HG02588 (cell line): ENCODE measurements around the gene AP3M1.
"Not testable (repeated sequence)": the region's sequence is repeated elsewhere in the genome, so short reads cannot be mapped to it uniquely, and the experiment has no call there.

Experiments
- ATAC-seq: cut with Tn5 transposase; IDR thresholded peaks from one replicate; pipeline ENCODE4 v1.9.1; 2021; ENCODE audit warnings: mild to moderate bottlenecking, moderate library complexity; ENCODE audit not compliant: unreplicated experiment

AP3M1 gene, protein sequence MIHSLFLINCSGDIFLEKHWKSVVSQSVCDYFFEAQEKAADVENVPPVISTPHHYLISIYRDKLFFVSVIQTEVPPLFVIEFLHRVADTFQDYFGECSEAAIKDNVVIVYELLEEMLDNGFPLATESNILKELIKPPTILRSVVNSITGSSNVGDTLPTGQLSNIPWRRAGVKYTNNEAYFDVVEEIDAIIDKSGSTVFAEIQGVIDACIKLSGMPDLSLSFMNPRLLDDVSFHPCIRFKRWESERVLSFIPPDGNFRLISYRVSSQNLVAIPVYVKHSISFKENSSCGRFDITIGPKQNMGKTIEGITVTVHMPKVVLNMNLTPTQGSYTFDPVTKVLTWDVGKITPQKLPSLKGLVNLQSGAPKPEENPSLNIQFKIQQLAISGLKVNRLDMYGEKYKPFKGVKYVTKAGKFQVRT

DNA sequence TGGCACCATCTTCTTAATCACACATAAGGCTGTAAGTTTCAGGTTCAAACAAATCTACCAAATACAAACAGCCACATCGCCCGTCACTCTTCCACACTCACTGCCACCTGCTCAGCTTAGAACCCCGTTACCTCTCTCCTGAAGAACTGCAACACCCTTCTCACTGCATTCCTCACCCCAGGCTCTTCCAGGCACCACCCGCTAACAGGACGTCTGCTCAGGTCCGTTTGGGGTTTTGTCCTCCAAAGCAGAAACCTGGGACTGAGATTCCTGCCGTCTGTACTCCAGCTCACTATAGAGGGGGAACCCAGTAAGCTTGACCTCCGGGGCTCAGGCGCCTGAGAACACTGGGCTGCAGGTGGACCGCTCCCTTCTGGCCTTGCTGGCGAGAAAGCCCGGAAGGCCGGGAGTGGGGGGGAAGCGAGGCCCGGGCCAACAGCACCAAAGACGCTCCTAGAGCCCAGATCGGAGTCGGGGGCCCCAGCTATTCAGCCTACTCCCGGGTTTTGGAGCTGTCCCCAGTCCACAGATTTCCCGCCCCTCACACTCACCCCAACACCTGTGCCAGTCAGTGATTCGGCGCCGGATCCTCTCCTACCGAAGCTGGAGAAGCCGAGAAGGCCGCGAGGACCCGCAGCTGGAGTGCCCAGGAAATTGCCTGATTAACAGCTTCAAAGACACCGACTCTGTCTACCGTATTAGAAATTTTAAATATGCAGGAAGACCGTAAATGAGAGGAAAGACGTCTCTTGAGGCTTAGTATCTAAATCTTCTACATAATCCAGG is at the start of gene AP3M1:
AP3M1 (minus strand) TSS at position 625 of the 786 bp plus-strand sequence. CDS start 12,449 bp downstream, outside the sequence.
- peak; percentile 40 for ATAC-seq

DNA sequence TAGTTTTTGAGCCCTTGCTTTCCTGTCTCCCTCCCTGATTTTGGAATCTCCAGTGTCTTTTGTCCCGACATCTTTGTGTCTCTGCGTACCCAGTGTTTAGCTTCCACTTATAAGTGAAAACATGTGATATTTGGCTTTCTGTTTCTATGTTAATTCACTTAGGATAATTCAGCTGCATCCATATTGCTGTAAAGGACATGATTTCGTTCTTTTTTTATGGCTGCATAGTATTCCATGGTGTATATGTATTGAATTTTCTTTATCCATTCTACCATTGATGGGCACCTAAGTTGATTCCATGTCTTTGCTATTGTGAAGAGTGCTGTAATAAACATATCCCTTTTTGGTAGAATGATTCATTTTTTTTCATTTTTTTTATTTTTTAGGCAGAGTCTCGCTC is 48.7 kb upstream of the AP3M1 start:
- no peak for ATAC-seq

DNA sequence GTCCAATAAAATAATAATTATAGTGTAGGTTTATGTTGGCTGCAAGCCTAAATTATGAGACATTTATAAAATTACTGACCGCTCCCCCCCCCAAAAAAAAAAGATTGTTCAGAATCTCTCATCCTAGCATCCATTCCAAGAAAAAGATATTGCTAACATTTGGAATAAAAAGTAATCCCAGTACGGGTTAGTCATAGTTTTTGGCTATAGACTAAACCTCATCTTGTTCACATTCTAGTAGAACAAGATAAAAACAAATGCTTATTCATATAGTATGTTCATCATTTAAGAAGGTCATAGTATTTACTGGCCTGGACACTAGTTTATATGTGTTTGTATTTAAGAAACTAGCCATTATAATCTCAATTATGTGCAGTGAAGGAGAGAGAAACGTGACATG is 44.4 kb upstream of the AP3M1 start:
- no peak for ATAC-seq

DNA sequence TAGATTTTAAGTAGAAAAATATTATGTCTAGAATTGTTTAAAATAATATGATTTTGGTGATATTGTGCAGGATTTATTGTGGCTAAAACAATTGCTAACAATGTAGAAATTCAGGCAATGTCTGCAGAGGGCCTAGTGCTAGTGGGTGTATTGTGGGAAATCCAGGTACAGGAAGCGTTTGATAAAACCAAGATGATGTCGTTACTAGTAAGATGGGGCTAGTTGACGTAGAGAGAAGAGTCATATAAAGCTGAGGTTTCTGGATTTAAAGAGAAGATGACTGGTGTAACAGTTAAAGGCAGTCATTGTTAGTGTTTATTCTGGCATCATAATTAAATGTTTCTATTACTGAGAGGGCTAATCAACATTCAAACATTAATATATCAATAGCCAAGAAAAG is 43.9 kb upstream of the AP3M1 start:
- no peak for ATAC-seq

DNA sequence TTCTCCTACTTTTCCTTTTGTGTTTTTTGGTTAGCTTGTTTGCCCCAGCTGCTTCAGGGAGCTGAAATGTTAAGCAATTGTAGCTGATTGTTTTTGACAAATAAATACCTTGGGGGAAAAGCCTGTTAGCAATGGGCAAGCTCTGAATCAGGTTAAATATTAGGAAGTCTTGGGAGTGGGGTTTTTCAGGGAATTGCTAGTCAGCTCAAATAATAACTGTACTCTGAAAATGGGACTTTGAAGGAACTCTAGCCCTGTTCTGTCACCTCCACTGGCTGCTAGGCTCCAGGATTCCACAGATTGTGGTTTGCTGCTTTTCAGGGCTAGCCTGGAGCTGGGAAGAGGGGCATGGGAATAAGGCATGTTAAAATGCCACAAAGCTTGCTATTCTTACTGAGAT is 39.9 kb upstream of the AP3M1 start:
- no peak for ATAC-seq

DNA sequence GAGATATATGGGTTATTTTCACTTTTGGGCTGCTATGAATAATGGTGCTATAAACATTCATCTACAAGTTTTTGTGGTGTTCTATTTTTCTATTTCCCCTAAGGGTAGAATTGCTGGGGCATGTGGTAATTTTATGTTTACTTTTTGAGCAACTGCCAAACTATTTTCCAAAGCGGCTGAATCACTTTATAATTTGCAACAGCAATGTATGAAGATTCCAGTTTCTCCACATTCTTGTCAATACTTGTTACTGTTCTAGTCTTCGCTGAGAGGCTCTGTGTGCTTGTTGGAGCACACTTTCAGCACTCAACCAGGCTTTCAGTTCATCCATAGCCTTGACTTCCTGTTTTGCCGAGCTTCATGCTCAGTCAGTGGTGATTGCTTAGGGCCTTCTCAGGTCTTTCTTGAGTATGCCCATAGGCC is 39.4 kb upstream of the AP3M1 start:
- peak; percentile 59 for ATAC-seq

DNA sequence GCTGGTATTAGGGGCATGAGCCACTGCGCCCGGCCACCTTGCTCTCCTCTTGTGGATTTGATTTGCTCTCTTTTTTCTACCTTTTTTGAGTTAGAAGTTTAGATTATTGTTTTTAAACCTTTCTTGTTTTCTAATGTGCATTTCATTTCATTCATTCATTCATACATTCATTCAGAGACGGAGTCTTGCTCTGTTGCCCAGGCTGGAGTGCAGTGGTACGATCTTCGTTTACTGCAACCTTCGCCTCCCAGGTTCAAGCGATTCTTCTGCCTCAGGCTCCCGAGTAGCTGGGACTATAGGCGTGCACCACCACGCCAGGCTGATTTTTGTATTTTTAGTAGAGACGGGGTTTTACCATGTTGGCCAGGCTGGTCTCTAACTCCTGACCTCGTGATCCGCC is 38.0 kb upstream of the AP3M1 start:
- not testable (repeated sequence) for ATAC-seq

DNA sequence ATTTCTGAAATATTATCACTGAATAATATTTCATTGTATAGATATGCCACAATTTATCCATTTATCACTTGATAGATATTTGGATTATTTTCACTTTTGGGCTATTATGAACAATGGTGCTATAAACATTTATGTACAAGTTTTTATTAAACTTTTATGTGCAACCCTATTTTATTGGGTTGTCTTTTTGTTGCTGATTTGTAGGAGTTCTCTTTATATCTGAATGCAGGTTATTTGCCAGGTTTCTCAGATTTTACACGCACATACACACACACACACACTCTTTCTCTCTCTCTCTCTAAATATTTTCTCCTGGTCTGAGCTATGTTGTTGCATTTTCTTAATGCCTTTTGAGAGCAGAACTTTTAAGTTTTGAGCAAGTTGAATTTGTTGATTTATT is 36.6 kb upstream of the AP3M1 start:
- ATAC-seq: no peak

DNA sequence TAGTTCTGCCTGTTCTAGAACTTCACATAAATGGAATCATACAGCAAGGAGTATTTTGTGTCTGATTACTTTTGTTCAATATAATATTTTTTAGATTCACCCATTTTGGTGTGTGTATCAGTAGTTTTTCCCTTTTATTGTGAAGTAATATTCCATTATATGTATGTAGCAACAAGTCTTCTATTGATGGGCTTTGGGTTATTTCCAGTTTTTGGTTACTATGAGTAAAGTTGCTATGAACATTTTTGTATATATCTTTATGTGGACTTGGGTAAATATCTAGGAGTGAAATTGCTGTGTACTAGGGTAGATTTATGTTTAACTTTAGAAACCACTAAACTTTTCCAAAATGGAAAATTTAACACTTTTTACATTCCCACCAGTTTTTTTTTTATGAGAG is 36.0 kb upstream of the AP3M1 start:
- no peak for ATAC-seq

DNA sequence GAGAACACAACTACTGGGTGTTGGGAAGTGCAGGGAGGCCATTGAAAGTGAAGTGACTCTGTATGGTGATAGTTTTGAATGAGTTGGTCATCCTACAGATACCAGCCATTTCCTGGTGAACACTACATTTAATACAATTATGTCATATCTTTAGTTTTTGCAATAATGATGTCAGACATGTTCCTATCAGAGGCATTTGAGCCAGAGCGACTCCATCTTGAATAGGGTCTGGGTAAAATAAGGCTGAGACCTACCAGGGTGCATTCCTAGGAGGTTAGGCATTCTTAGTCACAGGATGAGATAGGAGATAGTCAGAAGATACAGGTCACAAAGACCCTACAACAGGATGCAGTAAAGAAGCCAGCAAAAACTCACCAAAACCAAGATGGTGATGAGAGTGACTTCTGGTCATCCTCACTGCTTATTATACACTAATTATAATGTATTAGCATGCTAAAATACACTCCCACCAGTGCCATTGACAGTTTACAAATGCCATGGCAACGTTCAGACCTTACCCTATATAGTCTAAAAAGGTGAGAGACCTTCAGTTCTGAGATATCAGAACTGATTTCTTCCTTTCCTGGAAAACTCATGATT is 28.6 kb upstream of the AP3M1 start:
- no peak for ATAC-seq

DNA sequence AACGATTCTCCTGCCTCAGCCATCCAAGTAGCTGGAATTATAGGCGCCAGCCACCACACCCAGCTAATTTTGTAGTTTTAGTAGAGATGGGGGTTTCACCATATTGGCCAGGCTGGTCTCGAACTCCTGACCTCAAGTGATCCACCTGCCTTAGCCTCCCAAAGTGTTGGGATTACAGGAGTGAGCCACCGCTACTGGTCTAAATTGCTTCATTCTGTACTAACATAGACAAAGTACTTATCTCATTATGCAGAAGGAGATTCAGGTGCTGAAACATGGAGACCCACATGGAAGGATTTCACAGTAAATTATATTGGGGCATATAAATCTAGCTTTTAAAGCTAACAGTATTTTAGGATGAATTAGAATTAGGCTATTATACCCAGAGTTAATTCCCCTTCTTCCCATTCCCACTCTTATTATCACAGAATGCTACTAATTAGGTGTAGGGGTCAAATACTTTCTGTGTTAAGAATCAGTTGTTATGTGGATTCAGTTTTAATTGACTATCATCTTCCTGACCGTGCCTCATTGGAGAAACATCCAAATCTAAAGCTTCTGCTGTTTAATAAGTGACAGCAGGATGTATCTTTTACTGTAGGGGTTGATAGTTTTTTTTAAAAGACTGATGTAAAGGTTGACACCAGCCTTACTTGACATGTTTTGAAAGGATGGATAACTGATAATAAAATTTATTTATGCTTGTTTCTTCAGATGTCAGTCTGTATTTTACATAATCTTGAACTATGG is 27.6 kb upstream of the AP3M1 start:
- no peak for ATAC-seq

DNA sequence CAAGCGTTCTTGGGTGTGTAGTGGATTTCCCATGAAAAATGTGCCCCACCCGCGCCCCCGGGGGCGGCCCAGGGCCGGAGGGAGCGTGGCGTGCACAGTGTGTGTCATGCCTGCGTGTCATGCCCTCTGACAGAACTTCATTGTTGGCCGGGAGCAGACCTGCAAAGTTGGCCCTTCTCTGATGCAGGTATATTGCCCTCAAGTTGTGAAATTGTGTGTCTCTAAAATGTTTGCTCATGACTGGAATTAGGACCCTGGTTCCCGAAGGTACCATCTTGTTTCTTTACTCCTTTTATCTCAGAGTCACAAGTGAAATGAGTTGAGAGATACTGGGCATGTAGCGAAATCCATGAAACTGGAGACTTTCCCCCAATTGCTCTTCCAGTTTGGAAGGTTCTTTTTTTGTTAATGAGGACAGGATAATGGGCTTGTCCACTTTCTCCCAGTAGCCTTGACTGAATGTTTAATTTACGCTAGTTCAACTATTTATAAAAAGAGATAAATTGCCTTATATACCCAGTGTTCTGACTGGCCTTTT is 26.6 kb upstream of the AP3M1 start:
- ATAC-seq: no peak

DNA sequence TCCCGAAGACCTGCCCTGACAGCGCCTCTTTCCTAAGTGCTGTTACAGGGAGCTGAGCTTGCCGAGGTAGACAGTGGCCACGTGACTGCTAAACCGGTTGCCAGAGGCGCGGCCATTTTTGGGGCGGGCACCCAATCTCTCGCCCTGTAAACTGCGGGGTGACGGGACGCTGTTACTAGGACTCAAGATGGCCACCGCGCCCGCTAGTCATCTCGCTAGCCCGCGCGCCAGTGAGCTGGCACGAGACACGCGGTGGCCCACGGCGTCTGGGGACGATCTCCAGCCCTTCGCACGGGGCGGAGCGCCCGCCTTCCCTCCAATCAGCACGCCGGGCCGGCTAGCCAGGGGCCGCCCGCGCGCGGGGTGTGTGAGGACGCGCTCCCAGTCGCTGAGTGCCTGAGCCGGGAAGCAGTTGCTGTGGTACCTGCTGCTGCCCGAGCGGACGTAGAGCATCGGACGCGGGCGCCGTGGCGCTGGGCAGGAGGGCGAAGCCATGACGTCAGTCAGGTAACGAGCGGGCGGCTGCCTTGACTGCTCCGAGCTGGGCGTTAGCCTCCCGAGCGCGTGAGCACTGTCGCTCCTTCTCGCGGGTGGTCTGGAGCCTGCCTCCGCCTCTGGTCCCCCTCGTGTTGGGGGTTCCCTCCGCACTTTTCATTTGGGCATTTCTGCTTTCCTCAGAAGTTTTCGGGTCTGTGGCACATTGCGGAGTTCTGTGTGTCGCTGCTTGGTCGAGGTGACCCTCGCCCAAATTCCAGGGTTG is 25.9 kb upstream of the AP3M1 start:
- ATAC-seq: peak; percentile 87

DNA sequence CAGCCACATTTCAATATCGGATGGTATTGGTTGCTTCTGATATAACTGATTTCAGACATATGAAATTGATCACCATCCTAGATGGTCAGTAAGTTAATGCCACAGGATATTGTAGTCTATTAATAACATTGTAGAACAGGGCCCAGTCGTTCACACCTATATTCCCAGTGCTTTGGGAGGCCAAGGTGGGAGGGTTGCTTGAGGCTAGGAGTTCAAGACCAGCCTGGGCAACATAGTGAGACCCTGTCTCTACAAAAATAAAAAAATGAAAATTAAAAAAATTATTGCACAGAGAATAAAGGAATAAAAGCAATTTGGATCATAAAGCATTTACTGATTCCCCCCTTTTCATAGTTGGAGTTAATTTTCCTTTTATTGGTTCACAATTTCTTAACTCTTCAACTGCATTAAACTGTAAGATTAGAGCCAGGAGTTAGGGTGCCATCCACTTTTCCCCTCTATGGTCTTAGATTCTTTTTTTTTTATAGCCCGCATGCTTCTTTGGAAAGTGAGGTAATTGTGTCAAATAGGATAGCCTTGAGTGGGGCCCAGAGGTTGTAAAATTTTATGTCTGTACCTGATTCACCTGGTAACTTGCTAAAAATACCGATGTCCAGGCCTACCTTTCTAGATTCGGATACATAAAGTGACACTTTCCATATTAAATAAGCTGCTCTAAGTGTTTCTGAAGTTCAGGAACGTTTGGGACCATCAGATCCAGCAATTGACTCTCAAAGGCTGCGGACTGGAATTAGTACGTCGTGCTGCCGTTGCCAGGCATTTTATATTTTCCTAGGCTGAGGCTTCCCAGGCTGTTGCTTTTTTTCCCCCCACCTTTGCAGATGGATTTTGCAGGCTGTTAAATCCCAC is 25.1 kb upstream of the AP3M1 start:
- no peak for ATAC-seq

DNA sequence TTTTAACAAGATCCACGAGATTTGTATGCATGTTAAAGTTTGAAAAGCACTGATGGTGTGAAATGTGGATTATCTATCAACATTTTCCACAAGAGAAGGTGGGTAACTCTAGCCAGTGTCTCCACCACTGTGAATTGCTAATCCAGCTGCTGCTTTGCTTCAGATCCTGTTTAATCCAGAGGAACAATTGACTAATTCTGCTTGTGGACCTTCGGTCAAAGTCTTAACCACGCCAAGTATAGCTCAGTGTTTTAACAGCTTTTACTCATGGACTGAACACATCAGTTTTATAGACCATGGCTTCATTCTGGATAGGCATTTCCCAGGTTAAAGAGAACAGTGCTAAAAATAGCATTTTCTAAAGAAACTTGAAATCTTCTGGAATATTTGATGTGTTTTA is 23.9 kb upstream of the AP3M1 start:
- ATAC-seq: no peak

DNA sequence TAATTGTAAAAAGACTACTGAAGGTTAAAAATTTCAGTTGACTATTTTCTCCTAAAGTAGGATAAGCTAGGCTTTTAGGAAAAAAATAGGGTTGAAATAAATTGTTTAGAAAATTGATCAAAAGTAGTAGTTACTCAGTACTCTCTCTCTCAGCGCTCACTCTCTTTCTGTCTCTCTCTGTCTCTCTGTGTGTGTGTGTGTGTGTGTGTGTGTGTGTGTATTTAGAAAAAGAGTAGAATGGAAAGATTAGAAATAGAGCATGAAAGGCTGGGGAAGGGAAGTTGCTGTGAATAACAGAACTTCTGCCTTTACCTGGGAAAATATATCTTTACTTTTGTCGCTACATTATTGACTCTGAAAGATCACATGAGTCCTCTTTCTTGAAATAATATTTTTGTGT is 21.0 kb upstream of the AP3M1 start:
- ATAC-seq: no peak

DNA sequence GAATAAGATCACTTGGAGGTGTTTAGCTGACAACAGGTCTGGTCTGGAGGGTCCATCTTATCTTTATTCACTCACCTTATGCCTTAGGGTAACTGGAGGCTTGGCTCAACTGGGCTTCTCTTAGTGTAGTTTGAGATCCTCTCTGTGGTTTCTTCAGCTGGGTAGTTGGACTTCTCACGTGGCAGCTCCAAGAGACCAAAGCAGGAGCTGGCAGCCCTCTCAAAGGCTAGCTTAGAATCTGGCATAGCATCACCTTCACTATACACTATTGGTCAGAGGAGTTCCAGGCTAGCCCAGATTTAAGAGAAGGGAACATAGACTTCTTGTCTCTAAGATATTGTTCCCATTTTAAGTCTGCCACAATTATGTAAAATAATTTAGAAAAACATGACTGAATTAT is 16.8 kb upstream of the AP3M1 start:
- ATAC-seq: no peak

DNA sequence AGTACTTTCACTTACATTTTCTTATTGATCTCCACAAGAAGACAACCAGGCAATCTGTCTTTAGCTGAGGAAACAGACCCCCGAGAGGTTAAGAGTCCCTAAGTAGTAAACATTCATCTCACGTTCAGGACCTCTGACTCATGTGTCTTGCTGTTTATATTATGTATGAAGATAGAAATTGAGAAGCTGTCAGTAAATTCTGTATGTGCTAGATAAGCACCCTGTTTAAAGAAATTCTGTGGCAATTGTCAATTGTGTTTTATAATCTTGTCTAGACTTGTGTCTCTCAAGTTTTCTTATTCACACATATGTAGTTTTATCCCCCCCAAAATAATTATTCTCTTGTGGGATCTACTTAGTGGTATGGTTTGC is 14.9 kb upstream of the AP3M1 start:
- ATAC-seq: no peak
